ENCODE measurements around the gene SGMS1. TPM values are rescaled to one million over a fixed set of nuclear protein-coding genes. Genes with fewer than 3 reads are reported as not detected.

The SGMS1 gene
- total and polyA plus RNA-seq, 11 donors, result 6.9 to 40.6 (median 19.6) TPM

DNA sequence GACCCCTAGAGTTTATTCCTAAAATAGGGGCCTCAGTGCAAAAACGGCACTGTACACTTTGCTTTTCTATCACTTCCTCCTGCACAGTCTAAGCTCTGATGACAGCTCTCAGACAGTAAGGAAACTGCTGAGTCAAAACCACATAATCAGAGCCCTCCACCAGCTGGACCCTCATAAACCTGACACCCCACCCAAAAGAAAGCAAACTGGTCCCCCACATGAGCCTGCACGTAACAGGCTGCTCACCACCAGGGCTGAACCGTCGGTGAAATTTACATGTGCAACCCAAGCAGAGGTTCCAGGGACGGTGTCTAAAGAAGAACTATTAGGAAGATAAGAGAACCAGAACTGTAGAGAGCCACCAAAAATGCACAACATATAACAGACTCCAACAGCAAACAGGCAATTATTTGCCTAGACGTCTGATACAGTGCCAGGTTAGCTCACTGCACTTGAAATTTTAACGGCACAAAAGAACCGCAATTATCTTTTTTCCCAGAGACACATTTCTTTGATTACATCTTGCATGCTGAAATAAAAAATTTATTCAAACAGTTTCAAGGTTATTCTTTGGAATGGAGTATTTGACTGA is 19.6 kb downstream of the SGMS1 start:
- ATAC-seq (peak; percentile 16 to 51 (median 30)), DNase-seq (no peak)
- Histone ChIP-seq H3K27ac (peak overlapping the region in 11 of 12 donors; percentile 9 to 83 (median 64)), H3K36me3 (no peaks in the 10 kb centered on the region), H3K4me3 (peak overlapping the region in 7 of 12 donors; percentile 2 to 30 (median 14)), H3K27me3 (no peaks in the 10 kb centered on the region), H3K4me1 (peaks cover 3 to 93% (median 57%) of the 10 kb centered on the region in 12 donors), H3K9me3 (no peaks in the 10 kb centered on the region)
- intact Hi-C loops (cut with DNase I), result no loop called here
- TF ChIP-seq, protein P1, sequence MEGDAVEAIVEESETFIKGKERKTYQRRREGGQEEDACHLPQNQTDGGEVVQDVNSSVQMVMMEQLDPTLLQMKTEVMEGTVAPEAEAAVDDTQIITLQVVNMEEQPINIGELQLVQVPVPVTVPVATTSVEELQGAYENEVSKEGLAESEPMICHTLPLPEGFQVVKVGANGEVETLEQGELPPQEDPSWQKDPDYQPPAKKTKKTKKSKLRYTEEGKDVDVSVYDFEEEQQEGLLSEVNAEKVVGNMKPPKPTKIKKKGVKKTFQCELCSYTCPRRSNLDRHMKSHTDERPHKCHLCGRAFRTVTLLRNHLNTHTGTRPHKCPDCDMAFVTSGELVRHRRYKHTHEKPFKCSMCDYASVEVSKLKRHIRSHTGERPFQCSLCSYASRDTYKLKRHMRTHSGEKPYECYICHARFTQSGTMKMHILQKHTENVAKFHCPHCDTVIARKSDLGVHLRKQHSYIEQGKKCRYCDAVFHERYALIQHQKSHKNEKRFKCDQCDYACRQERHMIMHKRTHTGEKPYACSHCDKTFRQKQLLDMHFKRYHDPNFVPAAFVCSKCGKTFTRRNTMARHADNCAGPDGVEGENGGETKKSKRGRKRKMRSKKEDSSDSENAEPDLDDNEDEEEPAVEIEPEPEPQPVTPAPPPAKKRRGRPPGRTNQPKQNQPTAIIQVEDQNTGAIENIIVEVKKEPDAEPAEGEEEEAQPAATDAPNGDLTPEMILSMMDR (IDR thresholded peaks at IDR 0.05), result peak in 1 of 12 donors; percentile 4
- TF ChIP-seq POLR2A (IDR thresholded peaks at IDR 0.05), result no peak
- 26 to 33% (median 28%) methylated on average over 8 of the region's 8 CpGs for WGBS, 4 donors

DNA sequence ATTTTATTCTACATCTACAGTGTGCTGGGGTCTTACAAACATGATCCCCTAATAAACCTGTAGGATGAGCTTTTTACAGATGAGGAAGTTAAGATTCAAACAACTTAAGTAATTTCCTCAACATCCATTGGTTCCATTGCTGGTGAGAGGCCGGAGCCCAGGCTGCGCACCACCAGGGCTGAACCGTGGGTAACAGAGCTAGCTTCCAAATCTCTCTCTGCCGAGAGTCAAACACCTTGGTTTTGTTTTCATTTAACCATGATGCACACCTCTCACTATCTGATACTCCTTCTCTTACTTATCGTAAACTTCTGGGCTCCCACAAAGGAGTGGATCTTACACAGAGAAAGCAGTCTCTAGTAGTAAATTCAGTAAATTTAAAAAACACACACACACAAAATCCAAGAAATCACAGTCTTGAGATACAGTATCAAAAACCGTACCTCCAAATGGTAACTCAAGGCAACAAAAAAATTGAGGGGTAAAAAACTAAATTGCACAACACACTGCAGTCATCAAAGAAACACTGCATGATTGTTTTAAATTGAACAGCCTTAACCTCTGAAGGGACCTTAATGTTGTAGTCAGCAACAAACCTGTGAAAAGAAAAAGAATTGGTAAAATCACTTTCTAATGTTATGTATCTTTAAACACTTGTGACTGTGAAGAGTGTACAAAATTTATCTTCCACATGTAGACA is 20.5 kb downstream of the SGMS1 start:
- TF ChIP-seq, protein P1 (IDR thresholded peaks at IDR 0.05), result no peak
- TF ChIP-seq POLR2A (IDR thresholded peaks at IDR 0.05), result no peak
- ATAC-seq (no peak), DNase-seq (no peak)
- Histone ChIP-seq H3K36me3 (no peaks in the 10 kb centered on the region), H3K9me3 (no peaks in the 10 kb centered on the region), H3K4me3 (peak overlapping the region in 1 of 12 donors; percentile 27), H3K4me1 (peaks cover 3 to 96% (median 60%) of the 10 kb centered on the region in 12 donors), H3K27me3 (no peaks in the 10 kb centered on the region), H3K27ac (peak overlapping the region in 11 of 12 donors; percentile 14 to 83 (median 64))
- WGBS, 4 donors, result 58 to 62% (median 60%) methylated on average over 6 of the region's 6 CpGs
- intact Hi-C loops (cut with DNase I), result no loop called here

DNA sequence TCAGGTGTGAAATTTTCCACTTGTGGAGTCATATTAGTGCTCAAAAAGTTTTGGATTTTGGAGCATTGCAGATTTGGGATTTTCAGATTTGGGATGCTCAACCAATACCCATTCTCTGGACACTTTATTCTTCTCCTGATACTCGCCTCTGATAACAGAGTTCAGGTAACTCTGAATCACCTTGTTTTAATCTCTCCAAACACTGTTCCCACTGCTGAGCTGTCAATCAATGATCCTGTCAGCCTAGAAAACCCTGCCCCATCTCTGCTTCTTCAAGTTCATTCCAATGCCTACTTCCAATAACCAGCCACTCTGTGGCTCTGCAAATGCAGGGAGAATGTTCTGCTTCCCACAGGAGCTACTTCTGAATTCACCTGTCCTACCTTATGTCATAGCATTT is 21.8 kb downstream of the SGMS1 start:
- intact Hi-C loops (cut with DNase I), result no loop called here
- ATAC-seq, result no peak
- TF ChIP-seq, protein P1 (IDR thresholded peaks at IDR 0.05), result no peak
- no peak for TF ChIP-seq POLR2A (IDR thresholded peaks at IDR 0.05)
- no peak for DNase-seq
- Histone ChIP-seq H3K27ac (peak overlapping the region in 3 of 12 donors; percentile 7 to 66 (median 64)), H3K9me3 (no peaks in the 10 kb centered on the region), H3K27me3 (no peaks in the 10 kb centered on the region), H3K4me3 (no peak overlapping the region), H3K4me1 (peaks cover 3 to 83% (median 51%) of the 10 kb centered on the region in 12 donors), H3K36me3 (no peaks in the 10 kb centered on the region)
- 89 to 100% (median 99%) methylated on average over 1 of the region's 1 CpG for WGBS, 4 donors

DNA sequence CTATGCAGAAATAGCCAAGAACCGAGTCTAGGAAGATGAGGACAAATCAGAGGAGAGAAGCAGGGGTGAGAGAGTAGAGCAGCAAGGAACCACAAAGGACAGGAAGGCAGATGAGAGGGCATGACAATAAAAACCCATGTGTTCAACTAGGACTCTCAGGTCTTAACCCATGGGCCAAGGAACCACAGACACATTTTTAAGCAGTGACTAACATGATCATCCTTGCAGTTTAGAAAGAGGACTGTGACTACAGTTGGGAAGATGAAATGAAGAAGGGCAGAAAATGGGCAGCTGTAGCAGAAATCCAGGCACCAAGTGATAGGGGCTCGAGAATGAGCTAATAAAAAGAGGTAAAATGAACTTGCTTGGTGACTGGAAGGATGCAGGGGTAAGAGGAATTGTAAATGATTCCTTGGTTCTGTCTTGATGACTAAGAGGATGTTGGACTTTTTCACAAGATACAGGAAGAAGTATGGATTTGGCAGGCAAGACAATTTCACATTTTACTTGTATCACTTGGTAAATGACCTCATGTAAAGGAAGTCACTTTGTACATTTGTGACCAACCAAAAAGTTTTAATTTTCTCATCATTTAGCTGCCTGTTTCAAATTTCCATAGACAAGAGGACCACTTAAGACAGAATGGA is 22.8 kb downstream of the SGMS1 start:
- Histone ChIP-seq H3K27ac (no peak overlapping the region), H3K4me1 (peaks cover 3 to 88% (median 47%) of the 10 kb centered on the region in 12 donors), H3K9me3 (no peaks in the 10 kb centered on the region), H3K27me3 (no peaks in the 10 kb centered on the region), H3K4me3 (no peak overlapping the region), H3K36me3 (no peaks in the 10 kb centered on the region)
- DNase-seq (no peak), ATAC-seq (no peak)
- no peak for TF ChIP-seq POLR2A (IDR thresholded peaks at IDR 0.05)
- WGBS, 4 donors, result 87 to 96% (median 88%) methylated on average over 2 of the region's 2 CpGs
- intact Hi-C loops (cut with DNase I), result no loop called here

Data from heart left ventricle (tissue), 16 donors.